ENCODE measurements around the gene ENTPD1.

GRCh38 chr10:95729323-95730055 is 26.5 kb upstream of the ENTPD1 start:
- no peak for TF ChIP-seq ZNF740 (CRISPR knock-in tag; IDR thresholded peaks at IDR 0.05)
- no peak for TF ChIP-seq ZNF740 (tag; IDR thresholded peaks at IDR 0.05)
- TF ChIP-seq, protein P1, sequence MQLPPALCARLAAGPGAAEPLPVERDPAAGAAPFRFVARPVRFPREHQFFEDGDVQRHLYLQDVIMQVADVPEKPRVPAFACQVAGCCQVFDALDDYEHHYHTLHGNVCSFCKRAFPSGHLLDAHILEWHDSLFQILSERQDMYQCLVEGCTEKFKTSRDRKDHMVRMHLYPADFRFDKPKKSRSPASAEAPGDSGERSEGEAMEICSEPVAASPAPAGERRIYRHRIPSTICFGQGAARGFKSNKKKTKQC (CRISPR knock-in tag; IDR thresholded peaks at IDR 0.05): no peak
- TF ChIP-seq NR2C2 (CRISPR knock-in tag; IDR thresholded peaks at IDR 0.05): no peak
- TF ChIP-seq NR2C2 (tag; IDR thresholded peaks at IDR 0.05): no peak
- no peak for TF ChIP-seq CTCF (IDR thresholded peaks at IDR 0.05 in 2 of 3, conservative IDR thresholded peaks at IDR 0.05 in 1 of 3; ENCODE audit: insufficient read depth in 2 of 3, low read depth in 1 of 3, low read length in 3 of 3)
- no peak for TF ChIP-seq JUN (IDR thresholded peaks at IDR 0.05; ENCODE audit: borderline replicate concordance, low read depth, low read length)
- TF ChIP-seq JUN (CRISPR knock-in tag; IDR thresholded peaks at IDR 0.05; ENCODE audit: borderline replicate concordance): no peak
- TF ChIP-seq ZNF23 (CRISPR knock-in tag; IDR thresholded peaks at IDR 0.05): no peak
- TF ChIP-seq PRPF4 (IDR thresholded peaks at IDR 0.05; ENCODE audit: insufficient read depth, low read depth, low read length, poor library complexity, severe bottlenecking): no peak
- TF ChIP-seq MNT (conservative IDR thresholded peaks at IDR 0.05): no peak
- peak; percentile 73 for TF ChIP-seq ZNF316 (IDR thresholded peaks at IDR 0.05)
- no peak for TF ChIP-seq EZH2 (IDR thresholded peaks at IDR 0.05; ENCODE audit: borderline replicate concordance, low read depth, low read length)
- 0 out of 2 replicates have a peak, but pooled peaks have one; percentile 46 for TF ChIP-seq TEAD4 (IDR thresholded peaks at IDR 0.05; ENCODE audit: low read length)
- no peak for TF ChIP-seq TEAD4 (CRISPR knock-in tag; IDR thresholded peaks at IDR 0.05; ENCODE audit: borderline replicate concordance)
- TF ChIP-seq MYC (IDR thresholded peaks at IDR 0.05; ENCODE audit: low read depth, low read length): no peak
- no peak for TF ChIP-seq MYC (CRISPR knock-in tag; IDR thresholded peaks at IDR 0.05; ENCODE audit: borderline replicate concordance, low read depth)
- no peak for TF ChIP-seq RCOR1 (IDR thresholded peaks at IDR 0.05; ENCODE audit: borderline replicate concordance in 1 of 2, low read depth in 2 of 2, low read length in 2 of 2)
- no peak for TF ChIP-seq FOXM1 (IDR thresholded peaks at IDR 0.05; ENCODE audit: low read depth)
- TF ChIP-seq FOXM1 (CRISPR knock-in tag; IDR thresholded peaks at IDR 0.05; ENCODE audit: low read depth): no peak

Data from K562 (cell line).